Nephron (organoid): ENCODE data around the gene RPL39.
"Not testable (repeated sequence)": the region's sequence is repeated elsewhere in the genome, so short reads cannot be mapped to it uniquely, and the experiment has no call there.

Experiments used
- H3K27ac Mint-ChIP-seq, 3 experiments: 2 replicates each; pipeline ENCODE4 v1.8.0; 2020; ENCODE audit warnings: mixed read lengths in 3 of 3, mild to moderate bottlenecking in 2 of 3, moderate library complexity in 1 of 3
- H3K27me3 Mint-ChIP-seq: 2 replicates; pipeline ENCODE4 v1.8.0; 2021; ENCODE audit warnings: low read depth, mild to moderate bottlenecking, moderate library complexity, mixed read lengths
- H3K36me3 Mint-ChIP-seq: 2 replicates; pipeline ENCODE4 v1.8.0; 2020; ENCODE audit warnings: low read depth, mixed read lengths
- H3K4me1 Mint-ChIP-seq: 2 replicates; pipeline ENCODE4 v1.8.0; 2020; ENCODE audit warnings: mixed read lengths
- H3K4me3 Mint-ChIP-seq, 3 experiments: 2 replicates each; pipeline ENCODE4 v1.8.0; 2020; ENCODE audit warnings: mild to moderate bottlenecking in 3 of 3, mixed read lengths in 3 of 3, moderate library complexity in 2 of 3
- H3K9me3 Mint-ChIP-seq: 2 replicates; pipeline ENCODE4 v1.8.0; 2020; ENCODE audit warnings: mixed read lengths
- TF ChIP-seq, protein P1 (sequence below), 3 experiments: fragments of 200-600 bp; sonication (generic); IDR thresholded peaks; one replicate each; pipeline ENCODE4 v1.5.0; 2021; ENCODE audit warnings: antibody characterized with exemption in 3 of 3; ENCODE audit not compliant: unreplicated experiment in 3 of 3

Gene RPL39

DNA sequence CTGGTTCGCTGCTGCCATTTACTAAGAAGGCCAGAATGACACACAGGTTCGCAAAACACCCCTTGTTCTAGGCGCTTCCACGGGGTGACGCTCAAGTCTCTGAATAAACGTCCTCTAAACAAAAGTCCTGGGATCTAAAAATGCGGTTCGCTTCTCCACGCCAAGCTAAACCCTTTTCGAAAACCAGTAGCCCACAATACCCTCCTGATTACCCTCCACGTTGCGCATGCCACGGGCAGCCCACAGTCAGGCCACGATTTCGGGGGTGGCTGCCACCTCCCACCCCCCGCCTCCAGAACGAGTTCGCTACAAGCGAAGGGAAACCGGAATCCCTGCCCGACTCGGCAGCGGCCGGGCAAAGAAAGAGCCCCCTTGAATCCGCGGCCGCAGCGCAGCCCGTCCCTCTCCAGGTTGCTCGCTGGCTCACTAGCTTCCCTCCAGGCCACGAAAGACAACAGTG is 423 bp downstream of the RPL39 start:
- TF ChIP-seq, protein P1, sequence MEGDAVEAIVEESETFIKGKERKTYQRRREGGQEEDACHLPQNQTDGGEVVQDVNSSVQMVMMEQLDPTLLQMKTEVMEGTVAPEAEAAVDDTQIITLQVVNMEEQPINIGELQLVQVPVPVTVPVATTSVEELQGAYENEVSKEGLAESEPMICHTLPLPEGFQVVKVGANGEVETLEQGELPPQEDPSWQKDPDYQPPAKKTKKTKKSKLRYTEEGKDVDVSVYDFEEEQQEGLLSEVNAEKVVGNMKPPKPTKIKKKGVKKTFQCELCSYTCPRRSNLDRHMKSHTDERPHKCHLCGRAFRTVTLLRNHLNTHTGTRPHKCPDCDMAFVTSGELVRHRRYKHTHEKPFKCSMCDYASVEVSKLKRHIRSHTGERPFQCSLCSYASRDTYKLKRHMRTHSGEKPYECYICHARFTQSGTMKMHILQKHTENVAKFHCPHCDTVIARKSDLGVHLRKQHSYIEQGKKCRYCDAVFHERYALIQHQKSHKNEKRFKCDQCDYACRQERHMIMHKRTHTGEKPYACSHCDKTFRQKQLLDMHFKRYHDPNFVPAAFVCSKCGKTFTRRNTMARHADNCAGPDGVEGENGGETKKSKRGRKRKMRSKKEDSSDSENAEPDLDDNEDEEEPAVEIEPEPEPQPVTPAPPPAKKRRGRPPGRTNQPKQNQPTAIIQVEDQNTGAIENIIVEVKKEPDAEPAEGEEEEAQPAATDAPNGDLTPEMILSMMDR (IDR thresholded peaks at IDR 0.05; ENCODE audit: unreplicated experiment in 3 of 3): no peak
- H3K27me3 Mint-ChIP-seq: no peaks in the 10 kb centered on the region
- H3K27ac Mint-ChIP-seq: peak overlapping the region; percentile 93 to 99 (median 98)
- peaks cover 10% of the 10 kb centered on the region for H3K4me1 Mint-ChIP-seq
- H3K4me3 Mint-ChIP-seq: peak overlapping the region; percentile 94 to 97 (median 96)
- H3K36me3 Mint-ChIP-seq: peaks cover 32% of the 10 kb centered on the region
- H3K9me3 Mint-ChIP-seq: peaks cover 4% of the 10 kb centered on the region

DNA sequence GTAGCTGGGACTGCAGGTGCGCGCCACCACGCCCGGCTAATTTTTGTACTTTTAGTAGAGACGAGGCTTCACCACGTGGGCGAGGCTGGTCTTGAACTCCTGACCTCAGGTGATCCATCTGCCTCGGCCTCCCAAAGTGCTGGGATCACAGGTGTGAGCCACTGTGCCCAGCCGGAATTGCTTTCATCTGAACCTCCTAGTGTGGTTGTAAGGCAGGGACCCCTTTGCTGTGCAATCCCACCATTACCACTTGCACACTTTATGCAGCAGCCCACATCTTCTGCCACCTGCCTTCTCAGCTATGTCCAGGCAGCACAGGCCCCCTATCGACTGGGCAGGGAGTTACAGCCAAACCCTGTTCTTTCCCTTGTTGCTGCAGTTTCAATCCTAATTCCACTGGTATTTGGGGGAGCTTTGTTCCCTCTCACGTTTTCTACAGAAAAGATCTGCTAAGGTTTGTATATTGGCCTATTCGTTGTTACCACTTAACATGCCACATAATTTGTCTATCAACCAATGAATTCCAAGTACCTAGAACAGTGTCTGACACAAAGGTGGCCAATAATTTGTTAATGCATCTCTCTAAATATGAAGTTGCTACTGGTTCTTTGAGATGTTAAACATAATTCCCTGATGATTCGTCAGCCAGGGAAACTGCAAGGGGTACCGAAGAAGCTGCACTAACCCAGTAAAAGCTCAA is 6.5 kb downstream of the RPL39 start:
- peak overlapping the region in 1 of 3 experiments; percentile 21 for H3K4me3 Mint-ChIP-seq

DNA sequence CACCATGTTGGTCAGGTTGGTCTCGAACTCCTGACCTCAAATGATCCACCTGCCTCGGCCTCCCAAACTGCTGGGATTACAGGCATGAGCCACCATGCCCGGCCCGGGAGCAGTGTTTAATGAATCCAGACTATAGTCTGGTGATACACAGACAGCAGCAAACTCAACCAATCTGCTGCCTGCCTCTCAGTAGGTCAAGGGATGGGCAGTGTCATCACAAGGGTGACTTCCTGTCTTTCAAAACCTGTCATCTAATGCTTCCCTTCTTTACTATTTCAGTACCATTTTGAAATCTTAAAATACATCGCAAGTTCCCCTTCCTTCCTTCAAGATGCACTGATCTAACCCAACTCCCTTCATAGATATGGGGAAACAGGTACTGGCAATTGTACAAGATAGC is 8.4 kb downstream of the RPL39 start:
- Mint-ChIP-seq H3K4me1 (peaks cover 5% of the 10 kb centered on the region), H3K27me3 (no peaks in the 10 kb centered on the region), H3K36me3 (peaks cover 32% of the 10 kb centered on the region), H3K4me3 (no peak overlapping the region), H3K27ac (no peak overlapping the region), H3K9me3 (peaks cover 4% of the 10 kb centered on the region)
- TF ChIP-seq, protein P1 (IDR thresholded peaks at IDR 0.05; ENCODE audit: unreplicated experiment in 3 of 3): no peak

More for the DNA sequence above, 6.5 kb downstream of the RPL39 start:
- Mint-ChIP-seq H3K9me3 (peaks cover 4% of the 10 kb centered on the region), H3K27me3 (no peaks in the 10 kb centered on the region), H3K4me1 (peaks cover 10% of the 10 kb centered on the region), H3K36me3 (peaks cover 44% of the 10 kb centered on the region), H3K27ac (no peak overlapping the region)
- TF ChIP-seq, protein P1 (IDR thresholded peaks at IDR 0.05; ENCODE audit: unreplicated experiment in 3 of 3): peak; percentile 13 to 31 (median 23)

DNA sequence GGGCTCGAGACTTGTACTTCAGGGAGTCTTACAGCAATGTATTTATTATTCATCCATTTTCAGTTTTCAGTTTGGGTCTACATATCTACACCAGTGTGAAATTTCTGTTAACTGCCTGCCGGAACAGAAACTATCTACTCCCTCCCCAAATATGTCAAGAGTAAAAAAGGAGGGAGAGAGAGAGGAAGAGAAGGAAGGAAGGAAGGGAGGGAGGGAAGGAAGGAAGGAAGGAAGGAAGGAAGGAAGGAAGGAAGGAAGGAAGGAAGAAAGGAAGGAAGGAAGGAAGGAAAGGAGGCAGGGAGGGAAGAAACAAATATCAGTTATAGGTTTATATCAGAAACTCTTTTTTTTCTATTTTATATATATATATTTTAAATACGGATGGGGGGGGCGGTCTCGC is 12.6 kb downstream of the RPL39 start:
- TF ChIP-seq, protein P1 (IDR thresholded peaks at IDR 0.05; ENCODE audit: unreplicated experiment in 3 of 3): no peak
- Mint-ChIP-seq H3K27ac (no peak overlapping the region), H3K27me3 (no peaks in the 10 kb centered on the region), H3K4me1 (no peaks in the 10 kb centered on the region), H3K9me3 (peaks cover 9% of the 10 kb centered on the region), H3K36me3 (peaks cover 9% of the 10 kb centered on the region), H3K4me3 (no peak overlapping the region)

DNA sequence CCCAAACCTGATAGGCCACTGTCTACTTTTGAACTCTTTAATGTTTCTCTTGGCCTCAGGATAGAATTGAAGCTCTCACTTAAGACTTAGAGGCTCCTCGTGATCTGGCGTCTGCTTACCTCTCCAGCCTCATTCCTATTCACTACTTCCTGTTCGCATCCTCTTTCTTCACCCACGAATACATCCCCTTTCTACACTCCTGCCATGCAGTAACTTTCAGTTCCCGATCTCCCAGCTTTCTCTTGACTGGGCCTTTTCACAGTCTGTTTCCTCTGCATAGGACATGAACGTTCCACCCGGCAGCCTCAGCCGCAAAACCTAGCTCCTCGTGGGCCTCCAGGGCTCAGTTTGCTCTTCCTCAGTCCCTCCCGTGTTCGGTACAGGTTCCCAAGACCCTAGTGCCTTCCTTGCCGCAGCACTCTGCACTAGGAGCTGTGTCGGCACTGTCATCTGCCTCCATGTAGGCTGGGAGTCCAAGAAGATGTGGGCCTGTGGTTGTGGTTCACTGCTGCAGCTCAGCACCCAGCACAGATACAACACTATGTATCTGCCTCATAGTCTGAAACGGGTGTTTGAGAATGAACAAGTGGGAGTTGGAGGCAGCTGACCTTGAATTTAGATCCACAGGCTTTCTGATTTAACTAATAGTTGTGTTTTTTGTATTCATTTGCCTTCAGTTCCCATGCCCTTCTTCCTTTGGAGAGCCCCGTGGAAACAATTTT is 15.8 kb downstream of the RPL39 start:
- Mint-ChIP-seq H3K36me3 (no peaks in the 10 kb centered on the region), H3K27ac (no peak overlapping the region), H3K9me3 (peaks cover 12% of the 10 kb centered on the region)

DNA sequence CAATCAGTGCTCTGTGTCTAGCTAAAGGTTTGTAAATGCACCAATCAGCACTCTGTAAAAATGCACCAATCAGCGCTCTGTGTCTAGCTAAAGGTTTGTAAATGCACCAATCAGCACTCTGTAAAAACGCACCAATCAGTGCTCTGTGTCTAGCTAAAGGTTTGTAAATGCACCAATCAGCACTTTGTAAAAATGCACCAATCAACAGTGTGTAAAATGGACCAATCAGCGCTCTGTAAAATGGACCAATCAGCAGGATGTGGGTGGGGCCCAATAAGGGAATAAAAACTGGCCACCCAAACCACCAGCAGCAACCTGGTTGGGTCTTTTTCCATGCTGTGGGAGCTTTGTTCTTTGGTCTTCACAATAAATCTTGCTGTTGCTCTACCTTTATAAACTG is 22.0 kb downstream of the RPL39 start:
- H3K27ac Mint-ChIP-seq, H3K36me3 Mint-ChIP-seq, H3K27me3 Mint-ChIP-seq, H3K4me1 Mint-ChIP-seq, H3K4me3 Mint-ChIP-seq, H3K9me3 Mint-ChIP-seq: not testable (repeated sequence)

More for the DNA sequence above, 15.8 kb downstream of the RPL39 start:
- TF ChIP-seq, protein P1 (IDR thresholded peaks at IDR 0.05; ENCODE audit: unreplicated experiment in 3 of 3): no peak
- Mint-ChIP-seq H3K4me3 (no peak overlapping the region), H3K4me1 (no peaks in the 10 kb centered on the region), H3K27me3 (no peaks in the 10 kb centered on the region)

DNA sequence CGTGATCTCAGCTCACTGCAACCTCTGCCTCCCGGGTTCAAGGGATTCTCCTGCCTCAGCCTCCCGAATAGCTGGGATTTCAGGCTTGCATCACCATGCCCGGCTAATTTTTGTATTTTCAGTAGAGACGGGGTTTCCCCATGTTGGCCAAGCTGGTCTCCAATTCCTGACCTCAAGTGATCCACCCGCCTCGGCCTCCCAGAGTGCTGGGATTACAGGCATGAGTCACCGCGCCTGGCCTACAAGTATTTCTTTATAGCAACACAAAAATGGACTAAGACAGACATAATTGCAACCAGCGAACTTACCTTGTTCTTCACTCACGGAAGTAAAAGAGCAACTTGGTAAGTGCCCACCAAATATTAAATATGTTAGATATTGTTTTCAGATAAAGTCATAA is 23.0 kb downstream of the RPL39 start:
- H3K9me3 Mint-ChIP-seq, H3K4me3 Mint-ChIP-seq, H3K4me1 Mint-ChIP-seq, H3K36me3 Mint-ChIP-seq, H3K27ac Mint-ChIP-seq, H3K27me3 Mint-ChIP-seq: not testable (repeated sequence)
